ENCODE data around the gene RPH3AL. TPM values are rescaled to one million over a fixed set of nuclear protein-coding genes. Genes with fewer than 3 reads are reported as not detected.

RPH3AL gene
- polyA plus RNA-seq, 1 donor from 2014 or later = 0.87 TPM

GRCh38 chr17:199806-200545, 152.6 kb downstream of the RPH3AL start:
- Histone ChIP-seq H3K9ac (ENCODE audit: low read length) (no peak overlapping the region), H3K4me3 (ENCODE audit: low read length) (no peak overlapping the region), H3K27ac (ENCODE audit: low read length) (no peak overlapping the region)

GRCh38 chr17:199191-199604, 153.4 kb downstream of the RPH3AL start:
- H3K4me2 ChIP-seq (ENCODE audit: low read length) = no peak overlapping the region
- H4K20me1 ChIP-seq (ENCODE audit: insufficient read depth) = no peaks in the 10 kb centered on the region
- no peaks in the 10 kb centered on the region for H3K79me2 ChIP-seq (replicated peaks; ENCODE audit: insufficient read depth, low read length)
- H2AFZ ChIP-seq (ENCODE audit: low read depth, low read length) = no peak overlapping the region
- no peak overlapping the region for H3K4me3 ChIP-seq (ENCODE audit: low read length)
- H3K27me3 ChIP-seq (ENCODE audit: insufficient read depth, low read depth, low read length) = no peaks in the 10 kb centered on the region
- H3K9me3 ChIP-seq (ENCODE audit: low read length) = no peaks in the 10 kb centered on the region
- no peak overlapping the region for H3K27ac ChIP-seq (ENCODE audit: low read length)
- H3K36me3 ChIP-seq (ENCODE audit: insufficient read depth, low read length) = no peaks in the 10 kb centered on the region
- no peaks in the 10 kb centered on the region for H3F3A ChIP-seq (ENCODE audit: insufficient read depth, low read length, poor library complexity, severe bottlenecking)
- no peak overlapping the region for H3K9ac ChIP-seq (ENCODE audit: low read length)
- no peaks in the 10 kb centered on the region for H3K9me2 ChIP-seq (ENCODE audit: insufficient read depth, low read length)
- no peak for TF ChIP-seq TAF1 (IDR thresholded peaks at IDR 0.05; ENCODE audit: low read depth)
- no peak for TF ChIP-seq EZH2 (IDR thresholded peaks at IDR 0.05; ENCODE audit: borderline replicate concordance, insufficient read depth, low read length, poor library complexity, severe bottlenecking)
- TF ChIP-seq SMC3 (conservative IDR thresholded peaks at IDR 0.05; ENCODE audit: poor library complexity) = no peak
- no peak for TF ChIP-seq CTCF (IDR thresholded peaks at IDR 0.05; ENCODE audit: poor library complexity, severe bottlenecking)
- no peak for TF ChIP-seq POLR2AphosphoS5 (IDR thresholded peaks at IDR 0.05)
- no peak for TF ChIP-seq RAD21 (conservative IDR thresholded peaks at IDR 0.05)
- no peak for TF ChIP-seq EP300 (conservative IDR thresholded peaks at IDR 0.05; ENCODE audit: poor library complexity, severe bottlenecking)
- no peak for TF ChIP-seq MXI1 (conservative IDR thresholded peaks at IDR 0.05; ENCODE audit: poor library complexity, severe bottlenecking)

More at GRCh38 chr17:199806-200545, 152.6 kb downstream of the RPH3AL start:
- Histone ChIP-seq H2AFZ (ENCODE audit: low read depth, low read length) (no peak overlapping the region), H3K36me3 (ENCODE audit: insufficient read depth, low read length) (no peaks in the 10 kb centered on the region), H3K4me2 (ENCODE audit: low read length) (no peak overlapping the region), H3F3A (ENCODE audit: insufficient read depth, low read length, poor library complexity, severe bottlenecking) (no peaks in the 10 kb centered on the region), H3K27me3 (ENCODE audit: insufficient read depth, low read depth, low read length) (no peaks in the 10 kb centered on the region), H3K9me2 (ENCODE audit: insufficient read depth, low read length) (no peaks in the 10 kb centered on the region), H4K20me1 (ENCODE audit: insufficient read depth) (no peaks in the 10 kb centered on the region), H3K9me3 (ENCODE audit: low read length) (no peaks in the 10 kb centered on the region), H3K79me2 (replicated peaks; ENCODE audit: insufficient read depth, low read length) (no peaks in the 10 kb centered on the region)
- TF ChIP-seq EP300 (conservative IDR thresholded peaks at IDR 0.05; ENCODE audit: poor library complexity, severe bottlenecking) = no peak
- no peak for TF ChIP-seq SMC3 (conservative IDR thresholded peaks at IDR 0.05; ENCODE audit: poor library complexity)
- TF ChIP-seq POLR2AphosphoS5 (IDR thresholded peaks at IDR 0.05) = no peak
- no peak for TF ChIP-seq REST (IDR thresholded peaks at IDR 0.05; ENCODE audit: borderline replicate concordance)
- no peak for TF ChIP-seq MXI1 (conservative IDR thresholded peaks at IDR 0.05; ENCODE audit: poor library complexity, severe bottlenecking)
- TF ChIP-seq RAD21 (conservative IDR thresholded peaks at IDR 0.05) = no peak
- TF ChIP-seq EZH2 (IDR thresholded peaks at IDR 0.05; ENCODE audit: borderline replicate concordance, insufficient read depth, low read length, poor library complexity, severe bottlenecking) = no peak
- TF ChIP-seq TAF1 (IDR thresholded peaks at IDR 0.05; ENCODE audit: low read depth) = no peak
- TF ChIP-seq CTCF (IDR thresholded peaks at IDR 0.05; ENCODE audit: poor library complexity, severe bottlenecking) = no peak

All from neural cell (in vitro differentiated cells).